ENCODE data around the gene CAMP.

- TF ChIP-seq, protein P1, sequence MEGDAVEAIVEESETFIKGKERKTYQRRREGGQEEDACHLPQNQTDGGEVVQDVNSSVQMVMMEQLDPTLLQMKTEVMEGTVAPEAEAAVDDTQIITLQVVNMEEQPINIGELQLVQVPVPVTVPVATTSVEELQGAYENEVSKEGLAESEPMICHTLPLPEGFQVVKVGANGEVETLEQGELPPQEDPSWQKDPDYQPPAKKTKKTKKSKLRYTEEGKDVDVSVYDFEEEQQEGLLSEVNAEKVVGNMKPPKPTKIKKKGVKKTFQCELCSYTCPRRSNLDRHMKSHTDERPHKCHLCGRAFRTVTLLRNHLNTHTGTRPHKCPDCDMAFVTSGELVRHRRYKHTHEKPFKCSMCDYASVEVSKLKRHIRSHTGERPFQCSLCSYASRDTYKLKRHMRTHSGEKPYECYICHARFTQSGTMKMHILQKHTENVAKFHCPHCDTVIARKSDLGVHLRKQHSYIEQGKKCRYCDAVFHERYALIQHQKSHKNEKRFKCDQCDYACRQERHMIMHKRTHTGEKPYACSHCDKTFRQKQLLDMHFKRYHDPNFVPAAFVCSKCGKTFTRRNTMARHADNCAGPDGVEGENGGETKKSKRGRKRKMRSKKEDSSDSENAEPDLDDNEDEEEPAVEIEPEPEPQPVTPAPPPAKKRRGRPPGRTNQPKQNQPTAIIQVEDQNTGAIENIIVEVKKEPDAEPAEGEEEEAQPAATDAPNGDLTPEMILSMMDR (conservative IDR thresholded peaks at IDR 0.05; ENCODE audit: low read depth, low read length), result no peak
- no peak for TF ChIP-seq EZH2phosphoT487 (IDR thresholded peaks at IDR 0.05; ENCODE audit: borderline replicate concordance, low read length)
Observed at GRCh38 chr3:48268936-48269561, 45.8 kb downstream of the CAMP start.

All from PC-3 (cell line).